H1 (cell line): Measurements from ENCODE around the gene SH2D2A. TPM values are rescaled to one million over a fixed set of nuclear protein-coding genes. Genes with fewer than 3 reads are reported as not detected.

Experiments used
- ASH2L ChIP-seq: fragments of 200-600, 300-600 bp; sonication (generic); IDR thresholded peaks from one replicate; pipeline ENCODE4 v1.7.1; 2017; ENCODE audit warnings: low read length
- CHD7 ChIP-seq: fragments of 300-600 bp; sonication (generic); IDR thresholded peaks from 2 replicates; pipeline ENCODE4 v1.7.1; 2012; ENCODE audit warnings: low read length, moderate library complexity, mild to moderate bottlenecking, inconsistent platforms; ENCODE audit not compliant: insufficient replicate concordance
- CTCF ChIP-seq, 3 experiments: IDR thresholded peaks; 1 replicate in 2 of 3; 2 replicates in 1 of 3; pipeline versions ENCODE4 v1.5.1 to v1.6.1; 2011; ENCODE audit warnings: low read length in 3 of 3, mild to moderate bottlenecking in 3 of 3, inconsistent platforms in 2 of 3, low read depth in 1 of 3, moderate library complexity in 1 of 3; ENCODE audit not compliant: insufficient read depth in 1 of 3; ENCODE audit errors: control extremely low read depth in 1 of 3
- GABPA ChIP-seq: IDR thresholded peaks from 2 replicates; pipeline ENCODE4 v1.6.1; 2011; ENCODE audit warnings: mild to moderate bottlenecking, low read length, moderate library complexity, borderline replicate concordance; ENCODE audit not compliant: insufficient read depth
- HDAC6 ChIP-seq: IDR thresholded peaks from one replicate; pipeline ENCODE4 v1.7.1; 2012; ENCODE audit warnings: low read depth, mild to moderate bottlenecking, inconsistent platforms, low read length, moderate library complexity
- JUN ChIP-seq: IDR thresholded peaks from 2 replicates; pipeline ENCODE4 v1.6.1; 2011; ENCODE audit warnings: low read depth, mild to moderate bottlenecking, improper control_type of control experiment, low read length
- KDM1A ChIP-seq: fragments of 200-600, 300-600 bp; sonication (generic); IDR thresholded peaks from 2 replicates; pipeline ENCODE4 v1.7.1; 2016; ENCODE audit warnings: mild to moderate bottlenecking, low read length, borderline replicate concordance
- POU5F1 ChIP-seq: IDR thresholded peaks from 2 replicates; pipeline ENCODE4 v1.6.1; 2011; ENCODE audit warnings: low read depth, mild to moderate bottlenecking, low read length, moderate library complexity
- RFX5 ChIP-seq: IDR thresholded peaks from 2 replicates; pipeline ENCODE4 v1.6.1; 2011; ENCODE audit warnings: low read depth, low read length, improper control_type of control experiment, borderline replicate concordance
- YY1 ChIP-seq: IDR thresholded peaks from 2 replicates; pipeline ENCODE4 v1.6.1; 2011; ENCODE audit warnings: low read depth, mild to moderate bottlenecking, low read length
- polyA plus RNA-seq, 7 experiments: library from polyadenylated mRNA; depleted of rRNA in 3 of 7; stranded (reverse) in 5 of 7; unstranded in 2 of 7; fragments of >200 nt in 5 of 7; fragments of 200-250 nt in 2 of 7; gene quantifications; 1 replicate in 5 of 7; 2 replicates in 1 of 7; 4 replicates in 1 of 7; pipeline versions ENCODE4 v1.2.1 to v1.2.3, GENCODE V29; 2011 to 2013; ENCODE audit warnings: missing spikeins in 2 of 7, mixed read lengths in 2 of 7
- total RNA-seq: library from RNA; stranded (reverse); fragmentation: NEBNext Ultra II Directional; extraction: Animal tissue kit (Norgen Biotek cat#: 25700); gene quantifications from 2 replicates; pipeline ENCODE4 v1.2.1, GENCODE V29; 2021

Gene SH2D2A
- total and polyA plus RNA-seq, 2 of the 8 experiments (the other 6 are each of a cell fraction or from before 2014, with no cell fraction given), result 3.3 to 7.9 TPM

GRCh38 chr1:156833603-156834002, 17.0 kb upstream of the SH2D2A start (continued):
- TF ChIP-seq CHD7, result no peak
- TF ChIP-seq KDM1A, result no peak
- no peak for TF ChIP-seq HDAC6
- TF ChIP-seq JUN, result no peak
- no peak for TF ChIP-seq RFX5
- no peak for TF ChIP-seq YY1
- no peak for TF ChIP-seq ASH2L
- no peak for TF ChIP-seq GABPA
- no peak for TF ChIP-seq CTCF (IDR thresholded peaks at IDR 0.05; ENCODE audit: control extremely low read depth in 1 of 3, insufficient read depth in 1 of 3, low read depth in 1 of 3, low read length in 3 of 3)
- TF ChIP-seq POU5F1, result no peak
